NCI-H2227 (cell line): ENCODE data around the gene GLI1.
A peak's percentile ranks its signal among the peaks of the same experiment; 100 is the strongest.

ENCODE experiments used
- DNase-seq: peaks from one replicate; lab custom pipeline; 2025; ENCODE audit not compliant: unreplicated experiment; lab: John Stamatoyannopoulos, UW

GLI1 gene

DNA sequence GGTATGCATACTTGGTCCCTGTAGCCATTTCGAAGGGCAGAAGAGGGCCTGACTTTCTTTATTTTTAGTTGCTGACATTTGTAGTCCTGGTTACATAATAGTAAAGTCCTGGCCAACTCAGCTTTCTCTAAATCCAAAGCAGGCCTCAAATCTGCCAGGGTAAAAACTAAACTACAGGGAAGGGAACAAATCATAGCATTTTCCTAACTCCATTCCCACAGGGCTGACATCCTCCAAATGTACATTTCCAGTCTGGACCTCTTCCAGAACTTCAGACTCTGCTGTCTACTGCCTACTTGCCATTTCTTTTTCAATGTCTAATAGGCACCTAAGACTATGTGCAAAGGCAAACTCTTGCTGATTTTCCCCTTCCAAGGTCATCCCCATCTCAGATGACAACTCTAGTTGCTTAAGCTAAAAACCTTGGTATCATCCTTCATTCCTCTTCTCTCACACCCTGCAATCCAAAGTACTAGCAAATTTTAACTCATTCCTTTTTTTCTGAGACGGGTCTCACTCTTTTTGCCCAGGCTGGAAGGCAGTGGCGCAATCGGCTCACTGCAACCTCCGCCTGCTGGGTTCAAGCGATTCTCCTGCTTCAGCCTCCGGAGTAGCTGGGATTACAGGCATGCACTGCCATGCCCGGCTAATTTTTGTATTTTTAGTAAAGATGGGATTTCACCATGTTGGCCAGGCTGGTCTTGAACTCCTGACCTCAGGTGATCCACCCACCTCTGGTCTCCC lies 58.8 kb downstream of the GLI1 start:
- DNase-seq: no peak

DNA sequence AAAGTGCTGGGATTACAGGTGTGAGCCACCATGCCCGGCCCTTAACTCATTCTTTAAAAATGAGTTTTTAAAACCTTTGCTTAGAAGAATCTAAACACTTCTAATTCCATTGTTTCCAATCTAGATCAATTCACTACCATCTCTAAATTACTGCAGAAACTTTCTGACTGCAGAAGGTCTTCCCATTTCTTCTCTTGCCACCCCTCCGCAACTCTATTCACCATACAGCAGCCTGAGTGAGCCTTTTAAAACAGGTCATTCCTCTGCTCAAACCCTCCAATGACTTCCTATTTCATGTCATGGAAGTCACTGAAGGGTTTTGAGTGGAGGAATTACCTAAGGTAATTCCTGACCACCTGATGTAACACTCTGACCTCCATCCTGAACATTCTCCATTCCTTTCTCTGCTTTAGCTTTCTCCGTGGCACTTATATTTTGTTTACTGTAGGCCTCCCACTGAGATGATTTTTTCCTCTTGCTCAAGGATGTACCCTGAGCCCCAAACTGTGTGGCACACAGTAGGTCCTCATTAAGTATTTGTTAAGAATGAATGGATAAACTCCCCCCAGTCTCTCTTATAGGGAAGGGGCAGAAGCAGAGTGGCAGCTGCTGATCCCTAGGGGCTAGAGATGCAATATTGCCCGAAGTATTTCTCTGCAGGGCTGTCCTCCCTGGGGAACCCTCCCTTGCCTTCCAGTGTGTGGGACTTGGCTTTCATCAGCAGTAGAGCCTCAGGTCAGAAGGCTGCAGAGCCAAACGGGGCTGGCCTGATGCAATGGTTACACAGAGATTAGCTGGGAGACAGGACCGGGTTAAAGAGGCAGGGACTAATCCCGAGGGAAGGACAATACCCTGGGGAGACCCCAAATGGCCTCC lies 59.6 kb downstream of the GLI1 start:
- DNase-seq: peak; percentile 26

DNA sequence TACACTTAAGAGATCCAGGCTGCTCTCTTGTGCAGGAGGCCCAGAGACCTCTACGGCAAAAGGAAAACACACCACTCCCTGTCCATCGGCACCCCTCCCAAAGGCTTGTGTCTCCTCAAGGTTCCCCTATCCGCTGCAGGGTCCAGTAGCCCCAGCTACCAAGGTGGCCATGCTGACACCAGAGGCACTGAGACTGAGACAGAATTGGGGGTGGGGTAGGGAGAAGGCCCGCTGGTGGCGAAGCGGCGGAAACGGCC lies 60.1 kb downstream of the GLI1 start:
- no peak for DNase-seq

DNA sequence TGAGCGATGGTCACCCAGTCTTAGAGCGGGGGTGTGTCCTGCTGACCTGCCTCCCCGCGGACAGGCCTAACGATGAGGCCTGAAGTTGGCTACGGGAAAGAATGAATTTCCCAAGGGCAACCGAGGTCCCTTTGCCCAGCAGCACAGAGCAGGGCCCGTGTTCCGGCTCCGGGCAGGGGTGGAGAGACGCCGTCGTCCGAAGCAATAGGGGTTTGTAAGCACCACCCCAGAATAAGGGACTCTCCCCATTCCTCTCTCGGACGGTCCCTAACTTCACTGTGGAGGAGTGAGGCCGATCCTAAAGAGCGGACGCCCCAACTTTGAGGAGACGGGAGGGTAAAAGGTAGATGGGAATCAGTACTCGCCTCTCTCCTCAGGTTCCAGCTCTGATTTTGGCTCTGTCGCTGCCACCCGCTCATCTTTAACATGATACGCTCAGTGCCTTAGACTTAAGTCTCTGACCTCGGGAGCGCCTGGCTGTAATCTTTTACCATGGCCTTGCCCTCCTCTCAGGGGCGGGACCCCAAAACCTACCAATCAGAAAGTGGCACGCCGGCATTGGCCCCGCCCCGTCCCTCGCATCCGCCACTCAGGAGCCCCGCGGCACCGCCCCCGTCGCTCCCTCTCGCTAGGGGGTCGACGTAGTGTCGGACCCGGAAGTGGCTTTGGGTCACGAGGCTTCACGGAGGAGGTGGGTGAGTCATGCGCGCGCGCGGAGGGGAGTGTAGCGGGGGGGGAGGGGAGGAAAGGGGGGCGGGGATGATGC lies 60.7 kb downstream of the GLI1 start, which contains the start of gene DDIT3:
Gene DDIT3 (minus strand): TSS at position 462 of the 766 bp plus-strand sequence. CDS start 3,108 bp downstream, outside the sequence.
- DNase-seq: peak; percentile 98

DNA sequence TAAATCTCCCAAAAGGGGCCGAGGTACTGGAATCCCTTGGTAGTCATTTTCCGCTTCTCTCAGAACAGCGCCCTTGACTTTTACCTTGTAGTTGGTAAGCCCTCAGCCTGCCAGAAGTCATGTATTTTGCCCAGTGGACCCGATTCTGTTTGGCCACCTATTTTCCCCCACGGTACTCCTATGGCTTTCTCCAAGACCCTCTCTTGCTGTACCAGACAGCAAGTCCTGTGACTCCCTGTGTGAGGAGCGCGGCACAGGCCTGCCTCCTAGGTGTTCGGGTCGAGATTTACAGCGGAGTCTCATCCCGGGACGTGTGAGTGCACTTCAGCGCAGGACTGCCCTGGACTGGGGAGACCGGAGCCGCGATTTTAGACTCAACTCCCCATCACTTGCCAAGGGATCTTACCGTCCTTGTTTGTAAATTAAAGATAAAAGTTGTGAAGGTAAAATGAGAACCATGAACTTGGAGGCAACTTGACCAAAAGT lies 62.0 kb downstream of the GLI1 start:
- DNase-seq: peak; percentile 34
